Activated CD8-positive, alpha-beta memory T cell treated with anti-CD3 and anti-CD28 coated beads, Interleukin-2, amount 50 U/mL, for 24 hours (primary cell): ENCODE data around the gene MATN4.

ENCODE experiments used
- DNase-seq: peaks from one replicate; pipeline ENCODE4 v3.0.0-alpha.2; 2020; ENCODE audit errors: extremely low read depth

Gene MATN4

GRCh38 chr20:45341579-45341938 is 33.5 kb upstream of the MATN4 start:
- no peak for DNase-seq

GRCh38 chr20:45340951-45341350 is 32.9 kb upstream of the MATN4 start:
- DNase-seq, result no peak

- no peak for DNase-seq
Observed at GRCh38 chr20:45340236-45340847, 32.2 kb upstream of the MATN4 start.

GRCh38 chr20:45339799-45340198 is 31.7 kb upstream of the MATN4 start:
- DNase-seq, result no peak

- DNase-seq, result no peak
Observed at GRCh38 chr20:45339084-45339483, 31.0 kb upstream of the MATN4 start.

GRCh38 chr20:45338121-45339030 is 30.3 kb upstream of the MATN4 start:
- DNase-seq, result no peak

- no peak for DNase-seq
Observed at GRCh38 chr20:45337367-45338120, 29.4 kb upstream of the MATN4 start.

- DNase-seq, result no peak
Observed at GRCh38 chr20:45336530-45337366, 28.6 kb upstream of the MATN4 start.

- DNase-seq, result no peak
Observed at GRCh38 chr20:45330476-45330875, 22.4 kb upstream of the MATN4 start.

- DNase-seq, result no peak
Observed at GRCh38 chr20:45329497-45330319, 21.6 kb upstream of the MATN4 start.

GRCh38 chr20:45328451-45328850 is 20.4 kb upstream of the MATN4 start:
- no peak for DNase-seq

GRCh38 chr20:45325371-45325770 is 17.3 kb upstream of the MATN4 start:
- no peak for DNase-seq

GRCh38 chr20:45323731-45324130 is 15.6 kb upstream of the MATN4 start:
- DNase-seq, result no peak

- no peak for DNase-seq
Observed at GRCh38 chr20:45322952-45323383, 14.9 kb upstream of the MATN4 start.

- no peak for DNase-seq
Observed at GRCh38 chr20:45320948-45321595, 13.0 kb upstream of the MATN4 start.

GRCh38 chr20:45318948-45319347 is 10.8 kb upstream of the MATN4 start:
- DNase-seq, result no peak

GRCh38 chr20:45318386-45318939 is 10.4 kb upstream of the MATN4 start:
- DNase-seq, result no peak

GRCh38 chr20:45317826-45318225 is 9.7 kb upstream of the MATN4 start:
- DNase-seq, result no peak

GRCh38 chr20:45316150-45317080 is 8.3 kb upstream of the MATN4 start:
- DNase-seq, result no peak
